Vagina (tissue), 2 donors: ENCODE results near the gene SLC9A5. TPM values are rescaled to one million over a fixed set of nuclear protein-coding genes. Genes with fewer than 3 reads are reported as not detected.

Source experiments
- DNase-seq, 2 donors: peaks; one replicate each; pipeline ENCODE4 v3.0.0-alpha.2; 2017; ENCODE audit errors: extremely low spot score in 2 of 2
- H3K27ac ChIP-seq: fragments of 200-600 bp; sonication (generic); one replicate; pipeline ENCODE4 v1.5.1; 2019
- H3K27me3 ChIP-seq: fragments of 200-600 bp; sonication (generic); one replicate; pipeline ENCODE4 v1.5.1; 2019
- H3K36me3 ChIP-seq, 2 donors: fragments of 200-600 bp; sonication (generic); one replicate each; pipeline ENCODE4 v1.5.1; 2017 to 2019
- H3K4me1 ChIP-seq: fragments of 200-600 bp; sonication (generic); one replicate; pipeline ENCODE4 v1.5.1; 2019
- H3K4me3 ChIP-seq, 2 donors: fragments of 200-600 bp; sonication (generic); 1 replicate in 1 of 2; 2 replicates in 1 of 2; pipeline ENCODE4 v1.5.1; 2016 to 2019
- H3K9me3 ChIP-seq: fragments of 200-600 bp; sonication (generic); one replicate; pipeline ENCODE4 v1.5.1; 2019
- CTCF ChIP-seq, 3 experiments: fragments of 450-650 bp in 2 of 3; fragments of 200-600 bp in 1 of 3; sonication (generic) in 1 of 3; IDR thresholded peaks; one replicate each; pipeline ENCODE4 v1.5.1; 2017 to 2019; ENCODE audit warnings: antibody characterized with exemption in 3 of 3, mild to moderate bottlenecking in 2 of 3, moderate library complexity in 2 of 3
- POLR2A ChIP-seq, 2 donors: fragments of 450-650 bp; IDR thresholded peaks; one replicate each; pipeline ENCODE4 v1.6.1; 2017; ENCODE audit warnings: antibody characterized with exemption in 2 of 2, mild to moderate bottlenecking in 2 of 2, moderate library complexity in 2 of 2
- POLR2AphosphoS5 ChIP-seq, 2 donors: sonication (generic); formaldehyde crosslinking; IDR thresholded peaks; one replicate each; pipeline ENCODE4 v1.9.0; 2017; ENCODE audit warnings: antibody characterized with exemption in 2 of 2, mild to moderate bottlenecking in 2 of 2, low read depth in 1 of 2; ENCODE audit not compliant: insufficient read depth in 1 of 2
- intact Hi-C: fragments of 100-400 bp; cut with DNase I; formaldehyde crosslinking; loops from one replicate; pipeline ENCODE4 v1.15.1; 2023
- total RNA-seq: library from RNA; depleted of rRNA; stranded (reverse); fragments of >200 nt; gene quantifications from one replicate; pipeline ENCODE4 v1.2.3, GENCODE V29; 2016

Gene SLC9A5
- total RNA-seq, 1 donor from 2014 or later: 0.49 TPM

GRCh38 chr16:67305216-67306071, 56.7 kb downstream of the SLC9A5 start:
- H3K36me3 ChIP-seq: no peaks in the 10 kb centered on the region
- H3K4me1 ChIP-seq: peaks cover 15% of the 10 kb centered on the region
- TF ChIP-seq POLR2A (IDR thresholded peaks at IDR 0.05): no peak
- TF ChIP-seq POLR2AphosphoS5 (IDR thresholded peaks at IDR 0.05; ENCODE audit: insufficient read depth in 1 of 2, low read depth in 1 of 2): no peak
- no peak for TF ChIP-seq CTCF (IDR thresholded peaks at IDR 0.05)
- H3K27ac ChIP-seq: no peak overlapping the region
- intact Hi-C loops: no loop called here
- no peak for DNase-seq
- no peak overlapping the region for H3K4me3 ChIP-seq
- no peaks in the 10 kb centered on the region for H3K27me3 ChIP-seq
- no peaks in the 10 kb centered on the region for H3K9me3 ChIP-seq

GRCh38 chr16:67310561-67310960, 61.8 kb downstream of the SLC9A5 start:
- Histone ChIP-seq H3K36me3 (no peaks in the 10 kb centered on the region), H3K9me3 (no peaks in the 10 kb centered on the region), H3K27ac (peak overlapping the region; percentile 73), H3K4me1 (no peaks in the 10 kb centered on the region), H3K27me3 (no peaks in the 10 kb centered on the region), H3K4me3 (no peak overlapping the region)
- no peak for DNase-seq
- TF ChIP-seq POLR2AphosphoS5 (IDR thresholded peaks at IDR 0.05; ENCODE audit: insufficient read depth in 1 of 2, low read depth in 1 of 2) (no peak), CTCF (IDR thresholded peaks at IDR 0.05) (no peak), POLR2A (IDR thresholded peaks at IDR 0.05) (no peak)
- intact Hi-C loops: no loop called here

- no peak for DNase-seq
- intact Hi-C loops: no loop called here
- no peak for TF ChIP-seq POLR2A (IDR thresholded peaks at IDR 0.05)
- peak in 1 of 2 donors; percentile 44 for TF ChIP-seq POLR2AphosphoS5 (IDR thresholded peaks at IDR 0.05; ENCODE audit: insufficient read depth in 1 of 2, low read depth in 1 of 2)
- no peak for TF ChIP-seq CTCF (IDR thresholded peaks at IDR 0.05)
Observed at GRCh38 chr16:67311607-67312488, 63.1 kb downstream of the SLC9A5 start.

DNA sequence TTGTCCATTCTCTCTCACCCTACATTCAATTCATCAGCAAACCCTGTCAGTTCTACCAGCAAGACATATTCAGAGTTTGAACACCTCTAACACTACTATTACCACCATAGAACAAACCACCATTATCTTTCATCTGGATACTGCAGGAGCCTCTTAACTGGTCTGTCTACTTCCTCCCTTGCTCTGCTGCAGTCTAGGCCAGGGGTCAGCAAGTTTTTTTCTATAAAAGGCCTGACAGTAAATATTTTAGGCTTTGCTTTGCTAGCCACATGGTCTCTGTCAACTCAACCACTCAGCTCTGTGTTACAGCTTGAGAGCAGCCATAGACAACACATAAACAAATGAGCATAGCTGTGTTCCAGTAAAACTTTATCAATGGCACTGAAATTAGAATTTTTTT, 63.9 kb downstream of the SLC9A5 start:
- Histone ChIP-seq H3K9me3 (no peaks in the 10 kb centered on the region), H3K4me3 (no peak overlapping the region), H3K4me1 (no peaks in the 10 kb centered on the region), H3K27ac (peak overlapping the region; percentile 73), H3K27me3 (no peaks in the 10 kb centered on the region), H3K36me3 (no peaks in the 10 kb centered on the region)
- intact Hi-C loops: no loop called here
- DNase-seq: no peak
- TF ChIP-seq POLR2A (IDR thresholded peaks at IDR 0.05) (no peak), POLR2AphosphoS5 (IDR thresholded peaks at IDR 0.05; ENCODE audit: insufficient read depth in 1 of 2, low read depth in 1 of 2) (no peak), CTCF (IDR thresholded peaks at IDR 0.05) (no peak)

More at GRCh38 chr16:67311607-67312488, 63.1 kb downstream of the SLC9A5 start:
- Histone ChIP-seq H3K4me1 (no peaks in the 10 kb centered on the region), H3K27ac (peak overlapping the region; percentile 73), H3K36me3 (no peaks in the 10 kb centered on the region), H3K4me3 (no peak overlapping the region), H3K27me3 (no peaks in the 10 kb centered on the region), H3K9me3 (no peaks in the 10 kb centered on the region)
